ENCODE data around the gene KLF13. TPM values are rescaled to one million over a fixed set of nuclear protein-coding genes. Genes with fewer than 3 reads are reported as not detected.

KLF13 gene
- polyA plus RNA-seq, 1 donor (not counting 4 experiments of a cell fraction or from before 2014, with no cell fraction given) = 66.7 TPM

- TF ChIP-seq CTCF (optimal IDR thresholded peaks at IDR 0.05 in 1 of 3, IDR thresholded peaks at IDR 0.05 in 1 of 3, conservative IDR thresholded peaks at IDR 0.05 in 1 of 3; ENCODE audit: extremely low read depth in 1 of 3, insufficient read depth in 2 of 3, low read length in 3 of 3) (no peak), EZH2 (IDR thresholded peaks at IDR 0.05; ENCODE audit: low read length) (no peak)
- peaks cover 48% of the 10 kb centered on the region for H3K4me1 ChIP-seq (ENCODE audit: control insufficient read depth, extremely low read depth, insufficient read depth, low read length)
- dilution Hi-C loops (cut with MboI; ENCODE audit: extremely low pct_ligation_motif_present, low sequenced_read_pairs) = no loop called here
- no peak overlapping the region for H3K27ac ChIP-seq (ENCODE audit: control insufficient read depth, insufficient read depth, low read length)
- no peak overlapping the region for H3K4me3 ChIP-seq (ENCODE audit: control insufficient read depth in 2 of 3, extremely low read depth in 1 of 3, insufficient read depth in 2 of 3, low read depth in 1 of 3, low read length in 3 of 3)
- FAIRE-seq = no peak
- H3K9ac ChIP-seq (ENCODE audit: control insufficient read depth, extremely low read depth, insufficient read depth, low read length) = no peak overlapping the region
- no peak overlapping the region for H3K4me2 ChIP-seq (ENCODE audit: control insufficient read depth, extremely low read depth, insufficient read depth, low read depth, low read length)
- DNase-seq (ENCODE audit: low read depth, low spot score) = no peak
- H3K79me2 ChIP-seq (ENCODE audit: control insufficient read depth, insufficient read depth, low read length) = peaks cover 99% of the 10 kb centered on the region
- no peaks in the 10 kb centered on the region for H3K27me3 ChIP-seq (ENCODE audit: control insufficient read depth, extremely low read depth, insufficient read depth, low read length)
- H2AFZ ChIP-seq (ENCODE audit: control insufficient read depth, low read length) = no peak overlapping the region
- H4K20me1 ChIP-seq (ENCODE audit: control insufficient read depth, extremely low read depth, insufficient read depth, low read length) = peaks cover 54% of the 10 kb centered on the region
- H3K9me1 ChIP-seq (ENCODE audit: control insufficient read depth, extremely low read depth, insufficient read depth, low read length) = peaks cover 23% of the 10 kb centered on the region
- H3K36me3 ChIP-seq (ENCODE audit: control insufficient read depth in 2 of 2, extremely low read depth in 1 of 2, insufficient read depth in 2 of 2, low read length in 2 of 2) = peaks cover 5 to 19% of the 10 kb centered on the region in 2 experiments
- H3K9me3 ChIP-seq (ENCODE audit: control insufficient read depth, low read depth, low read length) = no peaks in the 10 kb centered on the region
Measured at GRCh38 chr15:31341496-31342195, 15.0 kb downstream of the KLF13 start.

- peaks cover 47% of the 10 kb centered on the region for H3K4me1 ChIP-seq (ENCODE audit: control insufficient read depth, extremely low read depth, insufficient read depth, low read length)
- H3K27ac ChIP-seq (ENCODE audit: control insufficient read depth, insufficient read depth, low read length) = no peak overlapping the region
- H3K79me2 ChIP-seq (ENCODE audit: control insufficient read depth, insufficient read depth, low read length) = peaks cover 99% of the 10 kb centered on the region
- dilution Hi-C loops (cut with MboI; ENCODE audit: extremely low pct_ligation_motif_present, low sequenced_read_pairs) = no loop called here
- H2AFZ ChIP-seq (ENCODE audit: control insufficient read depth, low read length) = no peak overlapping the region
- H3K4me2 ChIP-seq (ENCODE audit: control insufficient read depth, extremely low read depth, insufficient read depth, low read depth, low read length) = no peak overlapping the region
- H3K36me3 ChIP-seq (ENCODE audit: control insufficient read depth in 2 of 2, extremely low read depth in 1 of 2, insufficient read depth in 2 of 2, low read length in 2 of 2) = peaks cover 5 to 13% of the 10 kb centered on the region in 2 experiments
- peaks cover 19% of the 10 kb centered on the region for H3K9me1 ChIP-seq (ENCODE audit: control insufficient read depth, extremely low read depth, insufficient read depth, low read length)
- peaks cover 50% of the 10 kb centered on the region for H4K20me1 ChIP-seq (ENCODE audit: control insufficient read depth, extremely low read depth, insufficient read depth, low read length)
- no peak for FAIRE-seq
- no peak for DNase-seq (ENCODE audit: low read depth, low spot score)
- H3K9ac ChIP-seq (ENCODE audit: control insufficient read depth, extremely low read depth, insufficient read depth, low read length) = no peak overlapping the region
- no peak overlapping the region for H3K4me3 ChIP-seq (ENCODE audit: control insufficient read depth in 2 of 3, extremely low read depth in 1 of 3, insufficient read depth in 2 of 3, low read depth in 1 of 3, low read length in 3 of 3)
- H3K27me3 ChIP-seq (ENCODE audit: control insufficient read depth, extremely low read depth, insufficient read depth, low read length) = no peaks in the 10 kb centered on the region
- H3K9me3 ChIP-seq (ENCODE audit: control insufficient read depth, low read depth, low read length) = no peaks in the 10 kb centered on the region
- no peak for TF ChIP-seq CTCF (optimal IDR thresholded peaks at IDR 0.05 in 1 of 3, IDR thresholded peaks at IDR 0.05 in 1 of 3, conservative IDR thresholded peaks at IDR 0.05 in 1 of 3; ENCODE audit: extremely low read depth in 1 of 3, insufficient read depth in 2 of 3, low read length in 3 of 3)
- TF ChIP-seq EZH2 (IDR thresholded peaks at IDR 0.05; ENCODE audit: low read length) = no peak
Measured at GRCh38 chr15:31342381-31342780, 15.7 kb downstream of the KLF13 start.
